ENCODE data around the gene FOXP4. TPM values are rescaled to one million over a fixed set of nuclear protein-coding genes. Genes with fewer than 3 reads are reported as not detected.

The FOXP4 gene
- total RNA-seq, 1 experiment from 2014 or later = 26.0 TPM

GRCh38 chr6:41557335-41557734, 11.2 kb downstream of the FOXP4 start:
- H3K4me1 ChIP-seq (replicated peaks; ENCODE audit: insufficient read depth) = no peaks in the 10 kb centered on the region
- H4K20me1 ChIP-seq (ENCODE audit: insufficient read depth) = 0 out of 2 replicates have a peak, but pooled peaks cover 9% of the 10 kb centered on the region
- CTCF ChIA-PET = no interaction called here
- no peak for DNase-seq
- no peaks in the 10 kb centered on the region for H3K36me3 ChIP-seq (ENCODE audit: low read depth)
- no peak overlapping the region for H3K4me2 ChIP-seq
- no peak overlapping the region for H3K4me3 ChIP-seq
- no peaks in the 10 kb centered on the region for H3K79me2 ChIP-seq (ENCODE audit: low read depth)
- TF ChIP-seq EZH2 (IDR thresholded peaks at IDR 0.05; ENCODE audit: low read depth) = no peak
- no peak overlapping the region for H2AFZ ChIP-seq
- no peaks in the 10 kb centered on the region for H3F3A ChIP-seq (ENCODE audit: insufficient read depth, low read depth)
- no peak overlapping the region for H3K27ac ChIP-seq
- POLR2A ChIA-PET (ENCODE audit: unreplicated experiment) = no interaction called here
- no peaks in the 10 kb centered on the region for H3K9me3 ChIP-seq (ENCODE audit: insufficient read depth, low read depth)
- intact Hi-C loops (cut with micrococcal nuclease; ENCODE audit: unreplicated experiment) = no loop called here
- no TSS peak for BruUV-seq (replicated peaks)
- no peaks in the 10 kb centered on the region for H3K9me2 ChIP-seq (ENCODE audit: insufficient read depth)
- no peaks in the 10 kb centered on the region for H3K27me3 ChIP-seq (ENCODE audit: insufficient read depth, low read depth)

GRCh38 chr6:41558033-41558807, 12.0 kb downstream of the FOXP4 start:
- H3K79me2 ChIP-seq (ENCODE audit: low read depth) = no peaks in the 10 kb centered on the region
- BruUV-seq (replicated peaks) = no TSS peak
- CTCF ChIA-PET = no interaction called here
- H3K4me2 ChIP-seq = no peak overlapping the region
- intact Hi-C loops (cut with micrococcal nuclease; ENCODE audit: unreplicated experiment) = no loop called here
- no peaks in the 10 kb centered on the region for H3K4me1 ChIP-seq (replicated peaks; ENCODE audit: insufficient read depth)
- no peak overlapping the region for H2AFZ ChIP-seq
- POLR2A ChIA-PET (ENCODE audit: unreplicated experiment) = no interaction called here
- 0 out of 2 replicates have a peak, but pooled peaks cover 9% of the 10 kb centered on the region for H4K20me1 ChIP-seq (ENCODE audit: insufficient read depth)
- TF ChIP-seq EZH2 (IDR thresholded peaks at IDR 0.05; ENCODE audit: low read depth) (no peak), CTCF (conservative IDR thresholded peaks at IDR 0.05) (no peak)
- no peak overlapping the region for H3K27ac ChIP-seq
- no peak for DNase-seq
- H3K27me3 ChIP-seq (ENCODE audit: insufficient read depth, low read depth) = no peaks in the 10 kb centered on the region
- H3K9me3 ChIP-seq (ENCODE audit: insufficient read depth, low read depth) = no peaks in the 10 kb centered on the region
- no peaks in the 10 kb centered on the region for H3K36me3 ChIP-seq (ENCODE audit: low read depth)
- H3K9me2 ChIP-seq (ENCODE audit: insufficient read depth) = no peaks in the 10 kb centered on the region
- H3F3A ChIP-seq (ENCODE audit: insufficient read depth, low read depth) = no peaks in the 10 kb centered on the region
- no peak overlapping the region for H3K4me3 ChIP-seq

- H3K4me3 ChIP-seq = no peak overlapping the region
- 0 out of 2 replicates have a peak, but pooled peaks cover 9% of the 10 kb centered on the region for H4K20me1 ChIP-seq (ENCODE audit: insufficient read depth)
- DNase-seq = no peak
- H3F3A ChIP-seq (ENCODE audit: insufficient read depth, low read depth) = no peaks in the 10 kb centered on the region
- H3K27me3 ChIP-seq (ENCODE audit: insufficient read depth, low read depth) = no peaks in the 10 kb centered on the region
- intact Hi-C loops (cut with micrococcal nuclease; ENCODE audit: unreplicated experiment) = no loop called here
- H2AFZ ChIP-seq = no peak overlapping the region
- ChIA-PET CTCF (no interaction called here), POLR2A (ENCODE audit: unreplicated experiment) (no interaction called here)
- no peak overlapping the region for H3K4me2 ChIP-seq
- H3K9me2 ChIP-seq (ENCODE audit: insufficient read depth) = no peaks in the 10 kb centered on the region
- no peak for TF ChIP-seq CTCF (conservative IDR thresholded peaks at IDR 0.05)
- H3K27ac ChIP-seq = no peak overlapping the region
- no peaks in the 10 kb centered on the region for H3K4me1 ChIP-seq (replicated peaks; ENCODE audit: insufficient read depth)
- no peaks in the 10 kb centered on the region for H3K79me2 ChIP-seq (ENCODE audit: low read depth)
- no TSS peak for BruUV-seq (replicated peaks)
- no peaks in the 10 kb centered on the region for H3K9me3 ChIP-seq (ENCODE audit: insufficient read depth, low read depth)
- no peaks in the 10 kb centered on the region for H3K36me3 ChIP-seq (ENCODE audit: low read depth)
Measured at GRCh38 chr6:41559655-41560427, 13.7 kb downstream of the FOXP4 start.
